AML-193 (cell line): Measurements from ENCODE around the gene ARHGEF12.

Source experiments
- DNase-seq, 2 experiments: peaks; one replicate each; lab custom pipeline; 2025; lab: John Stamatoyannopoulos, UW

Gene ARHGEF12, protein sequence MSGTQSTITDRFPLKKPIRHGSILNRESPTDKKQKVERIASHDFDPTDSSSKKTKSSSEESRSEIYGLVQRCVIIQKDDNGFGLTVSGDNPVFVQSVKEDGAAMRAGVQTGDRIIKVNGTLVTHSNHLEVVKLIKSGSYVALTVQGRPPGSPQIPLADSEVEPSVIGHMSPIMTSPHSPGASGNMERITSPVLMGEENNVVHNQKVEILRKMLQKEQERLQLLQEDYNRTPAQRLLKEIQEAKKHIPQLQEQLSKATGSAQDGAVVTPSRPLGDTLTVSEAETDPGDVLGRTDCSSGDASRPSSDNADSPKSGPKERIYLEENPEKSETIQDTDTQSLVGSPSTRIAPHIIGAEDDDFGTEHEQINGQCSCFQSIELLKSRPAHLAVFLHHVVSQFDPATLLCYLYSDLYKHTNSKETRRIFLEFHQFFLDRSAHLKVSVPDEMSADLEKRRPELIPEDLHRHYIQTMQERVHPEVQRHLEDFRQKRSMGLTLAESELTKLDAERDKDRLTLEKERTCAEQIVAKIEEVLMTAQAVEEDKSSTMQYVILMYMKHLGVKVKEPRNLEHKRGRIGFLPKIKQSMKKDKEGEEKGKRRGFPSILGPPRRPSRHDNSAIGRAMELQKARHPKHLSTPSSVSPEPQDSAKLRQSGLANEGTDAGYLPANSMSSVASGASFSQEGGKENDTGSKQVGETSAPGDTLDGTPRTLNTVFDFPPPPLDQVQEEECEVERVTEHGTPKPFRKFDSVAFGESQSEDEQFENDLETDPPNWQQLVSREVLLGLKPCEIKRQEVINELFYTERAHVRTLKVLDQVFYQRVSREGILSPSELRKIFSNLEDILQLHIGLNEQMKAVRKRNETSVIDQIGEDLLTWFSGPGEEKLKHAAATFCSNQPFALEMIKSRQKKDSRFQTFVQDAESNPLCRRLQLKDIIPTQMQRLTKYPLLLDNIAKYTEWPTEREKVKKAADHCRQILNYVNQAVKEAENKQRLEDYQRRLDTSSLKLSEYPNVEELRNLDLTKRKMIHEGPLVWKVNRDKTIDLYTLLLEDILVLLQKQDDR (N-terminal part only)

DNA sequence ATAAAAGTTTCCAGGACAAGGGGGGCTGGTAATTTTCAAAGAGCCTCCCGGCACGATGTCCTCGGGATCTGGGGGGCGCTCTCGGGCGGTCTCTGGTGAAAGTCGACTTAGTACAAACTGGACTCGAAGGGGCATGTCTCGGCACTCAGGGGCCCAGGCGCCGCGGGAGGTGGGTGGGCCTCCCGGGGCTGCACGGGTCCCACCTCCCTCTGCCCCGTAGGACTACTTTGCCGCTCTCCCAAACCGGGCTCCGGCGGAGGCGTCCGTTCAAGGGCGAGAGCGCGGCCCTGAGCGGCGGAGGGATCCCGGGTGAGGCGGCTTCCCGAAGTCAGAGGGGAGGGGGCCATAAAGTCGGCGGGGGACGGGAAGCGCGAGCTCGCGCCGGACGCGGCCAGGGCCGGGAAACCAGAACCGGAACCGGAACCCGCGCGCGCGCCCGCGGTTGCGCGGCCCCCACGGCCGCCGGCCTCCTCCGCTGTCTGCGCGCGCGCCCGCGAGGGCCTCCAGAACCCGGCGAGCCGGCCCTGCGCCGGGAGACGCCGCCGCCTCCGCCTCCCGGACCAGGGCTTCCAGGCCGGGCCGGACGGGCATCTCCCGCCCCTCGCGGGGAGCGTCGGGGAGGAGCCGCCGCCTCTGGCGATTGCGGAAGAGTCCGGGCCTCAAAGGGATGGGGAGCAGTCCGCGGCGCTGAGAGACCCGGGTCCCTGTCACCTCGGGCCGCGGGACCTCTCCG is at the start of gene ARHGEF12:
Gene ARHGEF12 (plus strand): TSS at position 506 of the 733 bp plus-strand sequence. CDS start 831 bp downstream, outside the sequence.
- no peak for DNase-seq

- no peak for DNase-seq
Observed at GRCh38 chr11:120288021-120288420, 48.2 kb upstream of the ARHGEF12 start.

- no peak for DNase-seq
Observed at GRCh38 chr11:120289426-120289825, 46.8 kb upstream of the ARHGEF12 start.

GRCh38 chr11:120290956-120291355 is 45.3 kb upstream of the ARHGEF12 start:
- DNase-seq: no peak

GRCh38 chr11:120293038-120293800 is 43.0 kb upstream of the ARHGEF12 start:
- peak in 1 of 2 experiments; percentile 2 for DNase-seq

- DNase-seq: no peak
Observed at GRCh38 chr11:120294096-120294495, 42.1 kb upstream of the ARHGEF12 start.

- no peak for DNase-seq
Observed at GRCh38 chr11:120295099-120295498, 41.1 kb upstream of the ARHGEF12 start.

GRCh38 chr11:120296554-120296953 is 39.7 kb upstream of the ARHGEF12 start:
- DNase-seq: no peak

- no peak for DNase-seq
Observed at GRCh38 chr11:120298461-120298860, 37.8 kb upstream of the ARHGEF12 start.

GRCh38 chr11:120302001-120302805 is 34.0 kb upstream of the ARHGEF12 start:
- DNase-seq: no peak

- DNase-seq: peak; percentile 4 to 12
Observed at GRCh38 chr11:120303004-120303637, 33.1 kb upstream of the ARHGEF12 start.

DNA sequence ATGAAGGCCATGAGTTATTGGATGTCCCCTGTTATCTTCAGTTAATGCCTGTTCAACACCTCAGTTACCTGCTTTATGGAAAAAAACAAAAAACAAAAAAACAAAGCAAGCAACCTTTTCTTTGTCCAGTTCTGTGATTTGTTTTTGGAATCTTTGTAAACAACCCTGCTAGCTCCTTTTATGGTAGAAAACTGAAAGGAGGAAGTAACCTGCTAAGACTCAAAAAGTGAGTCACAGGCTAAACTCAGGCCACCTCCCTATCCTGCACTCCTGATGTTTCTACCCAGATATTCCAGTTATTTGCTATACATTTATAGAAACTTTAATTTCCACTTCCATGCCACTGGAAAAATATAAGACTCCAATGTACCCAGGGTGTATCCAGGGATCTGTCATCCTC is 31.7 kb upstream of the ARHGEF12 start:
- no peak for DNase-seq

- DNase-seq: no peak
Observed at GRCh38 chr11:120305286-120305685, 30.9 kb upstream of the ARHGEF12 start.

GRCh38 chr11:120306519-120307242 is 29.5 kb upstream of the ARHGEF12 start:
- no peak for DNase-seq

- no peak for DNase-seq
Observed at GRCh38 chr11:120307476-120307875, 28.7 kb upstream of the ARHGEF12 start.

- no peak for DNase-seq
Observed at GRCh38 chr11:120308081-120308480, 28.1 kb upstream of the ARHGEF12 start.

GRCh38 chr11:120310870-120311269 is 25.3 kb upstream of the ARHGEF12 start:
- DNase-seq: no peak

- DNase-seq: no peak
Observed at GRCh38 chr11:120314861-120315260, 21.4 kb upstream of the ARHGEF12 start.
